ENCODE measurements around the gene NUP214.

Gene NUP214

DNA sequence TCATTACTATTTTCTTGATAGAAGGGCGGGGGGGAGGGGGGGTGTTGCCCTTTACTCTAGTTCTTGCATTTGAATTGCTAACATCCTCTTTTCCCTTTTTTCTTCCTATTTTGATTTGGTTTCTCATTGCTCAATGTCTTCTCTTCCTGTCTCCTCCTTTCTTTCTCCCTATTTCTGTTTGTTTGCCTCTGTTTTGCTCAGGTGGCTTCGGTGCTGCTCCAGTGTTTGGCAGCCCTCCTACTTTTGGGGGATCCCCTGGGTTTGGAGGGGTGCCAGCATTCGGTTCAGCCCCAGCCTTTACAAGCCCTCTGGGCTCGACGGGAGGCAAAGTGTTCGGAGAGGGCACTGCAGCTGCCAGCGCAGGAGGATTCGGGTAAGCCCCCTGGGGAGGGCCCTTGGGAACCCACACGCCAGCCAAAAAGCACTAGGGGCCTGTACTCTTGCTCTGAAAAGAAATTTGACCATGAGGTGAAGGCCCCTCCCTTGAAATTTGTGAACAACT lies 102.6 kb downstream of the NUP214 start:
- TF ChIP-seq, protein P1, sequence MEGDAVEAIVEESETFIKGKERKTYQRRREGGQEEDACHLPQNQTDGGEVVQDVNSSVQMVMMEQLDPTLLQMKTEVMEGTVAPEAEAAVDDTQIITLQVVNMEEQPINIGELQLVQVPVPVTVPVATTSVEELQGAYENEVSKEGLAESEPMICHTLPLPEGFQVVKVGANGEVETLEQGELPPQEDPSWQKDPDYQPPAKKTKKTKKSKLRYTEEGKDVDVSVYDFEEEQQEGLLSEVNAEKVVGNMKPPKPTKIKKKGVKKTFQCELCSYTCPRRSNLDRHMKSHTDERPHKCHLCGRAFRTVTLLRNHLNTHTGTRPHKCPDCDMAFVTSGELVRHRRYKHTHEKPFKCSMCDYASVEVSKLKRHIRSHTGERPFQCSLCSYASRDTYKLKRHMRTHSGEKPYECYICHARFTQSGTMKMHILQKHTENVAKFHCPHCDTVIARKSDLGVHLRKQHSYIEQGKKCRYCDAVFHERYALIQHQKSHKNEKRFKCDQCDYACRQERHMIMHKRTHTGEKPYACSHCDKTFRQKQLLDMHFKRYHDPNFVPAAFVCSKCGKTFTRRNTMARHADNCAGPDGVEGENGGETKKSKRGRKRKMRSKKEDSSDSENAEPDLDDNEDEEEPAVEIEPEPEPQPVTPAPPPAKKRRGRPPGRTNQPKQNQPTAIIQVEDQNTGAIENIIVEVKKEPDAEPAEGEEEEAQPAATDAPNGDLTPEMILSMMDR (IDR thresholded peaks at IDR 0.05; ENCODE audit: insufficient read depth, low read depth, low read length, missing control alignments) = no peak
- no peak for DNase-seq (ENCODE audit: low read depth)
- H3K4me3 ChIP-seq (ENCODE audit: low read depth, low read length) = no peak overlapping the region

DNA sequence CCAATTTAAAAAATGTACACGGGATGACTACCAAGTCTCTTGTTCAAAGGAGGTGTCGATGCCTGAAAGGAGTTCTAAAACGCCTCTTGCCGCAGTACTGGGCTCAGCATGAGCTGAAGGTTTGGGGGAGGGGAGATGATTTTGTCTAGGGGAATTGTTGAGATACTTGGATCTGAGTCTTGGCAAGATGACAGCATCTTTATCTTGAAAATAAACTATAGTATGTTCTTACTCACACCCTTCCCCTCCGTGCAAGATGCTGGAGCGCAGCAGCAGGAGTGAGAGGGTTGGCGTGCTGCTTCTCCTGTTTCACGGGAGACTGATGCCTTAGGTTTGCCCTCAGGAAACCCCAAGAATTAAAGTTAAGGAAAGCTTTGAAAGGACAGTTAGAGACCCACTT lies 103.6 kb downstream of the NUP214 start:
- no peak for DNase-seq (ENCODE audit: low read depth)
- no peak overlapping the region for H3K4me3 ChIP-seq (ENCODE audit: low read depth, low read length)
- TF ChIP-seq, protein P1 (IDR thresholded peaks at IDR 0.05; ENCODE audit: insufficient read depth, low read depth, low read length, missing control alignments) = no peak

DNA sequence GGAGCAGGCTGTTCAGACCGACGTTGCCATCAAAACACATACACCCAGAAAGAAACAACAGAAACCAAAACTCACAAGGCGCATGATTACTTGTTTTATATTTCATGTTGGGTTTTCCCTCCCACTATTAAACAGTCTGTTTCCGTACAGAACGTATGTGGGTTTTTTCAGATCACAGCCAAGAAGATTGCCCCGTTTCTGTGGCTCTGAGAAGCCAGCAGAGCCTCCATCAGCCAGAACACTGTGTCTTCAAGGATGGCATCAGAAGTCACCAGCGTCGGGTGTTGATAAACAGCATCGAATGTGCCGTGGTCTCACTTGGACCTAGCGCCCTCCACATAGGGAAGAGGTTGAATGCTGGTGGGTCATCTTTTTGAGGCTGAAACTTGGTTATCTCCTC lies 108.2 kb downstream of the NUP214 start:
- no peak for DNase-seq (ENCODE audit: low read depth)
- H3K4me3 ChIP-seq (ENCODE audit: low read depth, low read length) = no peak overlapping the region
- TF ChIP-seq, protein P1 (IDR thresholded peaks at IDR 0.05; ENCODE audit: insufficient read depth, low read depth, low read length, missing control alignments) = no peak

DNA sequence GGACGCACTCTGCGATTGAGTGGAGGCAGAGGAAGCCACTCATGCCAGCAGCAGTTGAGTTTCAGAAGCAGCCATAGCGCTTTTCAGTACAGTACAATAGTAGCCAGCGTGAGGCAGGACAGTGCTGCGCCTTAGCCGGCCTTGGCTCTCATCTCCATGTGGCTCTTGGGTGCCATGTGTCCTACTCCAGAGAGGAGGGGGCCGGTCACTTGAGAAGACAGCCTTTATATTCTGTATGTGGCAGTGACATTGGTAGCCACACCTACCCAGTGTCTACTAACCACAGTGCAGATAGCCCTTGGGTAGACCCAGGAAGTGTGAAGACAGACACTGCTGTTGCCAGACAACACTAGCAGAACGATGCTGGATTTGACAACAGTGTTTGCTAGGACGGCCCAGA lies 108.6 kb downstream of the NUP214 start:
- no peak overlapping the region for H3K4me3 ChIP-seq (ENCODE audit: low read depth, low read length)
- TF ChIP-seq, protein P1 (IDR thresholded peaks at IDR 0.05; ENCODE audit: insufficient read depth, low read depth, low read length, missing control alignments) = no peak
- no peak for DNase-seq (ENCODE audit: low read depth)

DNA sequence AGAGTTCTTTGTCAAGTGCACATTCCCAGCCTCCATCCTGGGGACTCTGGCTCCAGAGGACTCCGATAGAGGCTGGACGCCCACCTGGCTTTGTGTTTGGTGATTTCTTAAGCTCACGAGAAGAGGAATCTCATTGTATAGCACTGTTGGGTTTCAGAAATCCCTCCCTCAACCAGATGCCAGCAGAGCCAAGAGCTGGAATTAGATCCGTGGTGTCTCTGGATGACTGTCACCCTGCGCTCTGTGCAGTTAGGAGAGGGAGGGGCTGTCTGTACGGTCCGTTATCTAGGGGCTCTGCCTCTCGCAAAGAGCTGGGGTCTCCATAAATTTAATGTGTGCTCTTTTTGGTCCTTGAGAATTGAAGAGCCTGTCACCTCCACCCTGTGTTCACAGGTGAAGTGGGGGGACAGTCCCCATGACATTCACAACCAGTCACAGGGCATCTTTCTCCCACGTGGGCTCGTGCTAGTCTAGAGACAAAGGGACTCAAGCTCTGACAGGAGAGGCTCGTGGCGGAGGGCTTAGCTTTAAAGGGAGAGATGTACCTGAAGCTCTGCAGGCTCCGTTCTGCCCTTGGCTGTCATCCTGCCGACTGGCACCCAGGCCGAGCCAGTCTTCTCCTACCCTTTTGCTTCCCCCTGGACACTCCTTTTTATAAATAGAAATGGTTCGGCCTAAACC lies 109.6 kb downstream of the NUP214 start:
- DNase-seq (ENCODE audit: low read depth) = no peak
- TF ChIP-seq, protein P1 (IDR thresholded peaks at IDR 0.05; ENCODE audit: insufficient read depth, low read depth, low read length, missing control alignments) = no peak

DNA sequence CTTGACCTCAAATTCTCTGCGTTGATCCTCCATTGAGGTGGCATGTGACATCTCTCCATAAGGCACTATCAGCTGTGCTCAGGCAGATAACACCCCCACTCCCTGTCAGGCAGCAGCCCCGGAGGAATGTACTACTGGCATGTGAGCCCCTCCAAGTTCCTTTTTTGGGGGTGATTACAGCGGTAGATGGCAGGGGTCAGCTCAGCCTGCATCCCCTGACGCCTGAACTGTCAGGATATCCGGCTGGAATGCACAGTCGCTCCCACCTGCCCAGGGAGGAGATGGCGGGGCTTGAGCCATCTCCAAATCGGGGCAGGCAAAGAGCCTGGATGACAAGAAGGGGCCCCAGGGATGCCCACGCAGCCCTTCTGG lies 110.1 kb downstream of the NUP214 start:
- TF ChIP-seq, protein P1 (IDR thresholded peaks at IDR 0.05; ENCODE audit: insufficient read depth, low read depth, low read length, missing control alignments) = no peak
- no peak overlapping the region for H3K4me3 ChIP-seq (ENCODE audit: low read depth, low read length)
- no peak for DNase-seq (ENCODE audit: low read depth)

More for the DNA sequence above, 109.6 kb downstream of the NUP214 start:
- no peak overlapping the region for H3K4me3 ChIP-seq (ENCODE audit: low read depth, low read length)

DNA sequence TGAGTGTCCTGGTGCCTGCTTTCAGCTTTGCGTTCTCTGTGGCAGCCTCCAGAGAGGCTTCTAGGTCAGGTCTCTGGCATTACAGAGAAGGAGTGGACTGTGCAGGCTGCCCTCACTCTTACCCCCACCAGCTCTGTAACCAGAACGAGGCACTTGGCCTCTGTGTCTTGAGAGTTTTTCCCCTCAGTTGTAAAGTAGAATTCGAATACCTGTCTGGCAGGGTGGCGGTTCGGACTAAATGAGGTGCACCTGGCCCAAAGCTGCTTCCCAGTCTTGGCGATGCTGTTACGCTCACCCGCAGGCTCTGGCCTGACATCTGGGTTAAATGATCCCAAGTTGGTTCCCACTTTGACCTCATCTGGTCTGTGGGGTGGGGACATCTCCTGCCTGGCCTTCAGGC lies 110.8 kb downstream of the NUP214 start:
- TF ChIP-seq, protein P1 (IDR thresholded peaks at IDR 0.05; ENCODE audit: insufficient read depth, low read depth, low read length, missing control alignments) = no peak
- H3K4me3 ChIP-seq (ENCODE audit: low read depth, low read length) = no peak overlapping the region
- no peak for DNase-seq (ENCODE audit: low read depth)

All from GM12865 (cell line).